Activated naive CD8-positive, alpha-beta T cell treated with anti-CD3 and anti-CD28 coated beads, Interleukin-2, amount 50 U/mL, for 16 hours (primary cell): ENCODE data around the gene PCDHA4.
"Not testable (repeated sequence)": the region's sequence is repeated elsewhere in the genome, so short reads cannot be mapped to it uniquely, and the experiment has no call there.

ENCODE experiments used
- DNase-seq: peaks from one replicate; pipeline ENCODE4 v3.0.0-alpha.2; 2020; ENCODE audit warnings: low read depth, low spot score

The PCDHA4 gene

DNA sequence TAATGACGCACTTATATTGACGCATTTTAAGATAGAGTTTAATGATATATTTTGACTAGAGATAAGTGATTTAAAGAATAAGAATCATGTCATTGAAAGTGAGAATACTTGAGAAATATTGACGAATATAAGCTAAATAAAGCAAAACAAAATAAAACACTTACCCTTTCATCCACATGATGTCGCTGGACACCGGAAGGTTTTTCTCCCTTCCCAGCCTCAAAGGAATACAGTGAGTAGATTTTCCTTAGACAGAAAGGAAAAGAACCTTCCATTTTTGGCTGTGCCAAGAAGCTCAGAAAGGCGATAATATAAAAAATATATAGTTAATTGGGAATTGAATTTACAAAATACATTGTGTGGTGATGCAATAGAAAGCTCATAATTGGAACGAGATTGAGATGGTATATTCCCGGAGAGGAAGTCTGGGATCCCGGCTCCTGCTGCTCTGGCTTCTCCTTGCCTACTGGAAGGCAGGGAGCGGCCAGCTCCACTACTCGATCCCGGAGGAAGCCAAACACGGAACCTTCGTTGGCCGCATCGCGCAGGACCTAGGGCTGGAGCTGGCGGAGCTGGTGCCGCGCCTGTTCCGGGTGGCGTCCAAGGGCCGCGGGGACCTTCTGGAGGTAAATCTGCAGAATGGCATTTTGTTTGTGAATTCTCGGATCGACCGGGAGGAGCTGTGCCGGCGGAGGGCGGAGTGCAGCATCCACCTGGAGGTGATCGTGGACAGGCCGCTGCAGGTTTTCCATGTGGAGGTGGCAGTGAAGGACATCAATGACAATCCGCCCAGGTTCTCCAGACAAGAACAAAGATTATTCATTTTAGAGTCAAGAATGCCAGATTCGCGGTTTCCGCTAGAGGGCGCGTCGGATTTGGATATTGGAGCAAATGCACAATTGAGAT is 14.8 kb downstream of the PCDHA4 start, which contains the start of gene PCDHA5:
Gene PCDHA5, plus strand, starts transcription at position 239 of the 906 bp plus-strand sequence.
- DNase-seq, result no peak

DNA sequence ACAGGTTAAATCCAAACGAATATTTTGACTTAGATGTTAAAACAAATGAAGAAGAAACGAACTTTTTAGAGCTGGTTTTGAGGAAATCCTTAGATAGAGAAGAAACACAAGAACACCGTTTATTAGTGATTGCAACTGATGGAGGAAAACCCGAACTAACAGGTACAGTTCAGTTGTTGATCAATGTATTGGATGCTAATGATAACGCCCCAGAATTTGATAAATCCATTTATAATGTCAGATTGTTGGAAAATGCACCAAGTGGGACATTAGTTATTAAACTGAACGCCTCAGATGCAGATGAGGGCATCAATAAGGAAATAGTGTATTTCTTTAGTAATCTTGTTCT is 15.4 kb downstream of the PCDHA4 start:
- DNase-seq, result no peak

DNA sequence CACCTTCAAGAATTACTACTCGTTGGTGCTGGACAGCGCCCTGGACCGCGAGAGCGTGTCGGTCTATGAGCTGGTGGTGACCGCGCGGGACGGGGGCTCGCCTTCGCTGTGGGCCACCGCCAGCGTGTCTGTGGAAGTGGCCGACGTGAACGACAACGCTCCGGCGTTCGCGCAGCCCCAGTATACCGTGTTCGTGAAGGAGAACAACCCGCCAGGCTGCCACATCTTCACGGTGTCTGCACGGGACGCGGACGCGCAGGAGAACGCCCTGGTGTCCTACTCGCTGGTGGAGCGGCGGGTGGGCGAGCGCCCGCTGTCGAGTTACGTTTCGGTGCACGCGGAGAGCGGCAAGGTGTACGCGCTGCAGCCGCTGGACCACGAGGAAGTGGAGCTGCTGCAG is 16.1 kb downstream of the PCDHA4 start:
- DNase-seq, result not testable (repeated sequence)

DNA sequence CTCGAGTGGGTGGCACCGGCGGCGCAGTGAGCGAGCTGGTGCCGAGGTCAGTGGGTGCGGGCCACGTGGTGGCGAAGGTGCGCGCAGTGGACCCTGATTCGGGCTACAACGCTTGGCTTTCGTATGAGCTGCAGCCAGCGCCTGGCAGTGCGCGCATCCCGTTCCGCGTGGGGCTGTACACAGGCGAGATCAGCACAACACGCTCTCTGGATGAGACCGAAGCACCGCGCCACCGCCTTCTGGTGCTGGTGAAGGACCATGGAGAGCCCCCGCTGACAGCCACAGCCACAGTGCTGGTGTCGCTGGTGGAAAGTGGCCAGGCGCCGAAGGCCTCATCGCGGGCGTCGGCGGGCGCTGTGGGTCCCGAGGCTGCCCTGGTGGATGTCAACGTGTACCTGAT is 16.6 kb downstream of the PCDHA4 start:
- DNase-seq, result no peak

DNA sequence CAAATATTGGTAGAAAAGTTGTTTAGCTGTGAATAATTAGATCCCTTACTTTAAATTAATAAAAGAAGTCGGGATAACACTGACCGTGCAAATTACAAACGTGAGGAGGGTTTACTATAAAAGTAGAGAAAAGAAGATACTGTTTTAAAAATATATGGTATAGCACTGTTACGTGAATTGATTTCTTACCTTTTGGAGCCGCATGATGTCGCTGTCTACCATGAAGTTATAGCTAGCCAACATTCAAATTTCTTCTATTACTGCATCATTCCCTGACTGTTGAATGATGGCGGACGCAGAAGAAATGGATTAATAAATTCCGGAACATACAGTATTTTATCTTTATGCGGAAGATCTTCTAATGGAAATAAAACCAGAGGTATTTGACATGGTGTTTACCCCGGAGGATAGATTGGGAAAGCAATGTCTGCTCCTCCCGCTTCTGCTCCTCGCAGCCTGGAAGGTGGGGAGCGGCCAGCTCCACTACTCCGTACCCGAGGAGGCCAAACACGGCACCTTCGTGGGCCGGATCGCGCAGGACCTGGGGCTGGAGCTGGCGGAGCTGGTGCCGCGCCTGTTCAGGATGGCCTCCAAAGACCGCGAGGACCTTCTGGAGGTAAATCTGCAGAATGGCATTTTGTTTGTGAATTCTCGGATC is 21.0 kb downstream of the PCDHA4 start, which contains the start of gene PCDHA6:
Gene PCDHA6, plus strand, starts transcription at position 257 of the 658 bp plus-strand sequence. Its CDS starts 132 bp downstream, at position 389.
- no peak for DNase-seq

DNA sequence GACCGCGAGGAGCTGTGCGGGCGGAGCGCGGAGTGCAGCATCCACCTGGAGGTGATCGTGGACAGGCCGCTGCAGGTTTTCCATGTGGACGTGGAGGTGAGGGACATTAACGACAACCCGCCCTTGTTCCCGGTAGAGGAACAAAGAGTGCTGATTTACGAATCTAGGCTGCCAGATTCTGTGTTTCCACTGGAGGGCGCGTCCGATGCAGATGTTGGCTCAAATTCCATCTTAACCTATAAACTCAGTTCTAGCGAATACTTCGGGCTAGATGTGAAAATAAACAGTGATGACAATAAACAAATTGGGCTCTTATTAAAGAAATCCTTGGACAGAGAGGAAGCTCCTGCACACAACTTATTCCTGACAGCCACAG is 21.5 kb downstream of the PCDHA4 start:
- DNase-seq, result no peak

DNA sequence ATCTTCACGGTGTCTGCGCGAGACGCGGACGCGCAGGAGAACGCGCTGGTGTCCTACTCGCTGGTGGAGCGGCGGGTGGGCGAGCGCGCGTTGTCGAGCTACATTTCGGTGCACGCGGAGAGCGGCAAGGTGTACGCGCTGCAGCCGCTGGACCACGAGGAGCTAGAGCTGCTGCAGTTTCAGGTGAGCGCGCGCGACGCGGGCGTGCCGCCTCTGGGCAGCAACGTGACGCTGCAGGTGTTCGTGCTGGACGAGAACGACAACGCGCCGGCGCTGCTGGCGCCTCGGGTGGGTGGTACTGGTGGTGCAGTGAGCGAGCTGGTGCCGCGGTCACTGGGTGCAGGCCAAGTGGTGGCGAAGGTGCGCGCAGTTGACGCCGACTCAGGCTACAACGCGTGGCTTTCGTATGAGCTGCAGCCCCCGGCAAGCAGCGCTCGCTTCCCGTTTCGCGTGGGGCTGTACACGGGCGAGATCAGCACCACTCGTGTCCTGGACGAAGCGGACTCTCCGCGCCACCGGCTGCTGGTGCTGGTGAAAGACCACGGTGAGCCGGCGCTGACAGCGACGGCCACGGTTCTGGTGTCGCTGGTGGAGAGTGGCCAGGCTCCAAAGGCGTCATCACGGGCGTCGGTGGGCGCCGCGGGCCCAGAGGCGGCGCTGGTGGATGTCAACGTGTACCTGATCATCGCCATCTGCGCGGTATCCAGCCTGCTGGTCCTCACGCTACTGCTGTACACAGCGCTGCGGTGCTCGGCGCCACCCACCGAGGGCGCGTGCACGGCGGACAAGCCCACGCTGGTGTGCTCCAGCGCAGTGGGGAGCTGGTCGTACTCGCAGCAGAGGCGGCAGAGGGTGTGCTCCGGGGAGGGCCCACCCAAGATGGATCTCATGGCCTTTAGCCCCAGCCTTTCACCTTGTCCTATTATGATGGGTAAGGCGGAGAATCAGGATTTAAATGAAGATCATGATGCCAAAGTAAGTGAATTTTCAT is 22.9 kb downstream of the PCDHA4 start:
- not testable (repeated sequence) for DNase-seq

DNA sequence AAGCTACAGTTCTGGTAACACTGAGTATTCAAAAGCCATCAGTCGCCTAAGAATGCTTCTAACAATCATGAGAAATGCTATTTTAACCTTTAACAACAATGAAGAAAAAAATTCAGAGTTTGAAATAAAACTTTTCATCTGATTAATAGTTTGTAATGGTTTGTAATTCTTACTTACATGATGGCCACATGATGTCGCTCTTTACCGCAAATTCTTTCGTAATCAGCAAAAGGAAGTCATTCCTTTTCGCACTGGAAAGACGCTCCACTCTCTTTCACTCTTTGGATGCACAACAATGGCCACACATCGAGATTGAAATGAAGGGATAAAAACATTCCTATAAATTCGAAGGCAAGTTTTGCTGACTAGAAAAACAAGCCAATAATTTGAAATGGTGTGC is 27.1 kb downstream of the PCDHA4 start, which contains the start of gene PCDHA7:
Gene PCDHA7, plus strand, starts transcription at position 277 of the 400 bp plus-strand sequence. Its CDS starts 115 bp downstream, at position 392.
- no peak for DNase-seq

DNA sequence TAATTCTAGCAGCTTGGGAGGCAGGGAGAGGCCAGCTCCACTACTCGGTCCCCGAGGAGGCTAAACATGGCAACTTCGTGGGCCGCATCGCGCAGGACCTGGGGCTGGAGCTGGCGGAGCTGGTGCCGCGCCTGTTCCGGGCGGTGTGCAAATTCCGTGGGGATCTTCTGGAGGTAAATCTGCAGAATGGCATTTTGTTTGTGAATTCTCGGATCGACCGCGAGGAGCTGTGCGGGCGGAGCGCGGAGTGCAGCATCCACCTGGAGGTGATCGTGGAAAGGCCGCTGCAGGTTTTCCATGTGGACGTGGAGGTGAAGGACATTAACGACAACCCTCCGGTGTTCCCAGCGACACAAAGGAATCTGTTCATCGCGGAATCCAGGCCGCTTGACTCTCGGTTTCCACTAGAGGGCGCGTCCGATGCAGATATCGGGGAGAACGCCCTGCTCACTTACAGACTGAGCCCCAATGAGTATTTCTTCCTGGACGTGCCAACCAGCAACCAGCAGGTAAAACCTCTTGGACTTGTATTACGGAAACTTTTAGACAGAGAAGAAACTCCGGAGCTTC is 27.7 kb downstream of the PCDHA4 start:
- not testable (repeated sequence) for DNase-seq

DNA sequence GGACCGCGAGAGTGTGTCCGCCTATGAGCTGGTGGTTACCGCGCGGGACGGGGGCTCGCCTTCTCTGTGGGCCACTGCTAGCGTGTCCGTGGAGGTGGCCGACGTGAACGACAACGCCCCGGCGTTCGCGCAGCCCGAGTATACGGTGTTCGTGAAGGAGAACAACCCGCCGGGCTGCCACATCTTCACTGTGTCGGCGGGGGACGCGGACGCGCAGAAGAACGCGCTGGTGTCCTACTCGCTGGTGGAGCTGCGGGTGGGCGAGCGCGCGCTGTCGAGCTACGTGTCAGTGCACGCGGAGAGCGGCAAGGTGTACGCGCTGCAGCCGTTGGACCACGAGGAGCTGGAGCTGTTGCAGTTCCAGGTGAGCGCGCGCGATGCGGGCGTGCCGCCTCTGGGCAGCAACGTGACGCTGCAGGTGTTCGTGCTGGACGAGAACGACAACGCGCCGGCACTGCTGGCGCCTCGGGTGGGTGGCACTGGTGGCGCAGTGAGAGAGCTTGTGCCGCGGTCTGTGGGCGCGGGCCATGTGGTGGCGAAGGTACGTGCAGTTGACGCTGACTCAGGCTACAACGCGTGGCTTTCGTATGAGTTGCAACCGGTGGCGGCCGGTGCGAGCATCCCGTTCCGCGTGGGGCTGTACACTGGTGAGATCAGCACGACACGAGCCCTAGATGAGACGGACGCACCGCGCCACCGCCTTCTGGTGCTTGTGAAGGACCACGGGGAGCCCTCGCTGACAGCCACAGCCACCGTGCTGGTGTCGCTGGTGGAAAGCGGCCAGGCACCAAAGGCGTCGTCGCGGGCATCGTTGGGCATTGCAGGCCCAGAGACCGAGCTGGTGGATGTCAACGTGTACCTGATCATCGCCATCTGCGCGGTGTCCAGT is 29.0 kb downstream of the PCDHA4 start:
- no peak for DNase-seq

DNA sequence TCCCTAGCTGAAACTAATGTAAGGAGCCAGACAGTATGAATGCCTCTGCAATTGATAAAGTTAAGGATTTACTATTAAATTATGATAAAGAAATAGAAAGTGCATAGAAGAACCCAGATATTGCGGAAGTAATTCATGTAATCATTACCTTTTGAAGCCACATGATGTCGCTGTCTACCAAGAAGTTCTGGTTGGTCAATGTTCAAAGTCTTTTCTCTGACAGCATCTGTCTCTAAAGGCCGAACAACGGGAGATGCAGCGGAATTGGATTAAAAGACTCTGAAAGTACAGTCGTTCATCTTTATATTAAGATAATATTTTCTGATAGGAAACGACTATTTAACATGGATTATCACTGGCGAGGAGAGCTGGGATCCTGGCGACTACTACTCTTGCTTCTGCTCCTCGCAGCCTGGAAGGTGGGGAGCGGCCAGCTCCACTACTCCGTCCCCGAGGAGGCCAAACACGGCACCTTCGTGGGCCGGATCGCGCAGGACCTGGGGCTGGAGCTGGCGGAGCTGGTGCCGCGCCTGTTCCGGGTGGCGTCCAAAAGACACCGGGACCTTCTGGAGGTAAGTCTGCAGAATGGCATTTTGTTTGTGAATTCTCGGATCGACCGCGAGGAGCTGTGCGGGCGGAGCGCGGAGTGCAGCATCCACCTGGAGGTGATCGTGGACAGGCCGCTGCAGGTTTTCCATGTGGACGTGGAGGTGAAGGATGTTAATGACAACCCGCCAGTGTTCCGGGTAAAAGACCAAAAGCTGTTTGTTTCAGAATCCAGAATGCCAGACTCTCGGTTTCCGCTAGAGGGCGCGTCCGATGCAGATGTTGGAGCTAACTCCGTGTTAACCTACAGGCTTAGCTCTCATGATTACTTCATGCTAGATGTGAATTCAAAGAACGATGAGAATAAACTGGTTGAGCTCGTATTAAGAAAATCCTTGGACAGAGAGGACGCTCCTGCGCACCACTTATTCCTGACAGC is 34.4 kb downstream of the PCDHA4 start, which contains the start of gene PCDHA8:
Gene PCDHA8, plus strand, starts transcription at position 210 of the 985 bp plus-strand sequence. Its CDS starts 135 bp downstream, at position 345.
- no peak for DNase-seq

DNA sequence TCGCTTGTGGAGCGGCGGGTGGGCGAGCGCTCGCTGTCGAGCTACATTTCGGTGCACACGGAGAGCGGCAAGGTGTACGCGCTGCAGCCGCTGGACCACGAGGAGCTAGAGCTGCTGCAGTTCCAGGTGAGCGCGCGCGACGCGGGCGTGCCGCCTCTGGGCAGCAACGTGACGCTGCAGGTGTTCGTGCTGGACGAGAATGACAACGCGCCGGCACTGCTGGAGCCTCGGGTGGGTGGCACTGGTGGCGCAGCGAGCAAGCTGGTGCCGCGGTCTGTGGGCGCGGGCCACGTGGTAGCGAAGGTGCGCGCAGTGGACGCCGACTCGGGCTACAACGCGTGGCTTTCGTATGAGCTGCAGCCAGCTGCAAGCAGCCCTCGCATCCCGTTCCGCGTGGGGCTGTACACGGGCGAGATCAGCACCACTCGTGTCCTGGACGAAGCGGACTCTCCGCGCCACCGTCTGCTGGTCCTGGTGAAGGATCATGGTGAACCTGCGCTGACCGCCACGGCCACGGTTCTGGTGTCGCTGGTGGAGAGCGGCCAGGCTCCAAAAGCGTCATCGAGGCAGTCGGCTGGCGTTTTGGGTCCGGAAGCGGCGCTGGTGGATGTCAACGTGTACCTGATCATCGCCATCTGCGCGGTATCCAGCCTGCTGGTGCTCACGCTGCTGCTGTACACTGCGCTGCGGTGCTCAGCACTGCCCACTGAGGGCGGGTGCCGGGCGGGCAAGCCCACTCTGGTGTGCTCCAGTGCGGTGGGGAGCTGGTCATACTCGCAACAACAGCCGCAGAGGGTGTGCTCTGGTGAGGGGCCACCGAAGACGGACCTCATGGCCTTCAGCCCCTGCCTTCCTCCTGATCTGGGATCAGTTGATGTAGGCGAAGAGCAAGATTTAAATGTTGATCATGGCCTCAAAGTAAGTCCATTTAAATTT is 36.2 kb downstream of the PCDHA4 start:
- DNase-seq, result no peak

DNA sequence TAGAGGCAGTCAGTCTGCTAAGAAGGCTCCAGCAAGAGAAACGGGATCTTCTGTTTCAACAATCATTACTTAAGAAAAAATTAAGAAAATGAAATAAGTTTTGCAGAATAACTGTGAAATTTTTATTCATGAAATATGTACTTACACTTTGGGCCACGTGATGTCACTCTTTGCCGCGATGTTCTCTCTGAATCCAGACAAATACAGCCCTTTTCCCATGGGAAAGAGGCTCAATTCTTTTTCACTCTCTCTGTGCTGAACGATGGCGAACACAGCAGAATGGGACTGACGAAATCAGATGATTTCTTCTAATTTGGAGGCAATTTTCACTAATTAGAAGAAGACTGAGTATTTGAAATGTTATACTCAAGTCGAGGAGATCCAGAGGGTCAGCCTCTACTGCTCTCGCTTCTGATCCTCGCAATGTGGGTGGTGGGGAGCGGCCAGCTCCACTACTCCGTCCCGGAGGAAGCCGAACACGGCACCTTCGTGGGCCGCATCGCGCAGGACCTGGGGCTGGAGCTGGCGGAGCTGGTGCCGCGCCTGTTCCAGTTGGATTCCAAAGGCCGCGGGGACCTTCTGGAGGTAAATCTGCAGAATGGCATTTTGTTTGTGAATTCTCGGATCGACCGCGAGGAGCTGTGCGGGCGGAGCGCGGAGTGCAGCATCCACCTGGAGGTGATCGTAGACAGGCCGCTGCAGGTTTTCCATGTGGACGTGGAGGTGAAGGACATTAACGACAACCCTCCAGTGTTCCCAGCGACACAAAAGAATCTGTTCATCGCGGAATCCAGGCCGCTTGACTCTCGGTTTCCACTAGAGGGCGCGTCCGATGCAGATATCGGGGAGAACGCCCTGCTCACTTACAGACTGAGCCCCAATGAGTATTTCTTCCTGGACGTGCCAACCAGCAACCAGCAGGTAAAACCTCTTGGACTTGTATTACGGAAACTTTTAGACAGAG is 41.6 kb downstream of the PCDHA4 start, which contains the start of gene PCDHA9:
Gene PCDHA9, plus strand, starts transcription at position 244 of the 964 bp plus-strand sequence. Its CDS starts 114 bp downstream, at position 358.
- not testable (repeated sequence) for DNase-seq

DNA sequence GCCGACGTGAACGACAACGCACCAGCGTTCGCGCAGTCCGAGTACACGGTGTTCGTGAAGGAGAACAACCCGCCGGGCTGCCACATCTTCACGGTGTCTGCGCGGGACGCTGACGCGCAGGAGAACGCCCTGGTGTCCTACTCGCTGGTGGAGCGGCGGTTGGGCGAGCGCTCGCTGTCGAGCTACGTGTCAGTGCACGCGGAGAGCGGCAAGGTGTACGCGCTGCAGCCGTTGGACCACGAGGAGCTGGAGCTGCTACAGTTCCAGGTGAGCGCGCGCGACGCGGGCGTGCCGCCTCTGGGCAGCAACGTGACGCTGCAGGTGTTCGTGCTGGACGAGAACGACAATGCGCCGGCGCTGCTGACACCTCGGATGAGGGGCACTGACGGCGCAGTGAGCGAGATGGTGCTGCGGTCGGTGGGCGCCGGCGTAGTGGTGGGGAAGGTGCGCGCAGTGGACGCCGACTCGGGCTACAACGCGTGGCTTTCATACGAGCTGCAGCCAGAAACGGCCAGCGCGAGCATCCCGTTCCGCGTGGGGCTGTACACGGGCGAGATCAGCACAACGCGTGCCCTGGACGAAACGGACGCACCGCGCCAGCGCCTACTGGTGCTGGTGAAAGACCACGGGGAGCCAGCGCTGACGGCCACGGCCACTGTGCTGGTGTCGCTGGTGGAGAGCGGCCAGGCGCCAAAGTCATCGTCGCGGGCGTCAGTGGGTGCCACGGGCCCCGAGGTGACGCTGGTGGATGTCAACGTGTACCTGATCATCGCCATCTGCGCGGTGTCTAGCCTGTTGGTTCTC is 43.2 kb downstream of the PCDHA4 start:
- not testable (repeated sequence) for DNase-seq
